HG02798 (cell line): Measurements from ENCODE around the gene PITPNC1.
"Not testable (repeated sequence)": the region's sequence is repeated elsewhere in the genome, so short reads cannot be mapped to it uniquely, and the experiment has no call there.

Source experiments
- ATAC-seq: cut with Tn5 transposase; IDR thresholded peaks from one replicate; pipeline ENCODE4 v1.9.1; 2021; ENCODE audit warnings: mild to moderate bottlenecking; ENCODE audit not compliant: unreplicated experiment, poor library complexity

PITPNC1 gene

DNA sequence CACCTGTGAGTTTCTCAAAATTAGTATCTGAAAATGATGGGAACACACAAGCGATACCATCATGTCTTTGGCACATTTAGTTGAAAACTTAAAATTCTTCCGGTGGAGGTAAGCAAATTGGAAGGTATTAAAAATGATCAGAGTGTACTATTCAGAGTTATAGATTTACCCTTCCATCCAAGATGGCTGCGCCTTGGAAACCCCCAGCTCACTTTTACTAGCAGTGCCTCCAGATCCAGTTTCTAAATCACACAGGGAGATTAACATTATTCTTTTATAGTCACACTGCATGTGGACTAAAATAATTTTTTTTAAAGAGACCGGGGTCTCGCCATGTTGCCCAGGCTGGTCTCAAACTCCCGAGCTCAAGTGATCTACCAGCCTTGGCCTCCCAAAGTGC lies 15.0 kb downstream of the PITPNC1 start:
- no peak for ATAC-seq

DNA sequence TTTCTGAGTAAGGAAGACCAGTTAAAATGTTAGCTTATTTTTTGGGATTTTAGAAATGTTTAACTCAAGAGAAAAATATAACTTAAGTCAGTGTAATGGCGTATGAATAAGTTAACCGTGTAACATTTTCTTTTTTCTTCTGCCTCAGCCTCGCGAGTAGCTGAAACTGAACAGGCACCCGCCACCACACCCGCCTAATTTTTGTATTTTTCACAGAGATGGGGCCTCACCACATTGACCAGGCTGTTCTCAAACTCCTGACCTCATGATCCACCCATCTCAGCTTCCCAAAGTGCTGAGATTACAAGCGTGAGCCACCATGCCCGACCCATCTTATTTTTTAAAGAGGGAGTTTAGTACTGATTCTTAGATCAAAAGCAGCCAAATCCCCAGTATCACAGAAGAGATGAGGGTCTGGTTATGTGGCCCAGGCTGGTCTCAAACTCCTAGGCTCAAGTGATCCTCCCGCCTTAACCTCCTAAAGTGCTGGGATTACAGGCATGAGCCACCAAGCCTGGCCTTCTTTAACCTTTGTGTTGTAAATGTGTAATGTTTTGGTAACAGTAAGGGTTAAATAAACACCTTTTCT lies 16.8 kb downstream of the PITPNC1 start:
- no peak for ATAC-seq

DNA sequence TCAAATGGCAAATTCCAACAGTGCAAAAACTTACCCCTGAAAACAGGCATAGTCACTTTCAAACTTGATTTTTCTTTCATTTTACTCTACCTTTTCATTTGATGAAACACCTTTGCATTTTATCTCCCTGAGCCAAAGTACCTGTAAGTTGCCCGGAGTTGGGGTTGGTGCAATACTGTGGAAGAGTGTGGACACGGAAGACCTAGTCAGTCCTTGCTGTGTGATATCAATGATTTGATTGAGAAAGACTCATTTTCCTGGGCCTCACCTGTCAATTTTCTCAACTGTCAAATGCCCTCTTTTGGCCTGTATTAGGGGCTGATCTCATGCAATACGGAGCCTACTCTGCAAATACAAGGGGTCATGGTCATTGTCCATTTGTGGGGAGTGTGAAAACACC lies 22.6 kb downstream of the PITPNC1 start:
- ATAC-seq = no peak

DNA sequence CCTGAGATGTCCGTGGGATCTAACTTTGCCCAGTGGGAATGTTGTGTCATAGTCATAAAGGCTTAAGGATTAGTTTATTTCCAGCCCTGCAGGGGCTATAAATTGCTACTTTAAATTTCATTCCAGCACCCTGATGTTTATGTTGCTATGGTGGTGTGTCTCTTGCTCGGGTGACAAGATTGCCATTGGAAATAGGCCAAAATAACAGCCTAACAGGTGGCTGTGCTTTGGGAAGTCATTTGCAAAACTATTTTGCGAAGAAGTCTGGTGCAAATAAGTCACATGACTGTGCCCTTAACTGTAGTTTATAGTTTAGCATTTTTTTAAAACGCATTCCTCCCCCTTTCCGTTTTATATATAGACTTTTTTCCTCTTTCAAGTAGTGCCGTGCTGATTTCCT lies 23.1 kb downstream of the PITPNC1 start:
- no peak for ATAC-seq

DNA sequence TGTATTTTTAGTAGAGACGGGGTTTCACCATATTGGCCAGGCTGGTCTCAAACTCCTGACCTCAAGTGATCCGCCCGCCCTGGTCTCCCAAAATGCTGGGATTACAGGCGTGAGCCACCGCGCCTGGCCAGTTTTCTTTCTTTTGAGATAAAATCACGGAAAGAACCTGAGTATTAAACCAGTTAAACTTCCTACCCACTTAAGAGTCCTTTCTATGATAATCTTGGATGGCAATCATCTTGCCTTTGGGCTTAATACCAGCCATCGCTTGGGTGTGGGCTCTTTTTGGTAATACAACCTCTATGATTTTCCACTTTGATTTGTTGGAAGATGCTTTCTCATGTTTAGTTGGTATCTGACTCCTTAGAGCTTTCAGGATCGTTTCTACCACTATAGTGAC lies 24.0 kb downstream of the PITPNC1 start:
- no peak for ATAC-seq

DNA sequence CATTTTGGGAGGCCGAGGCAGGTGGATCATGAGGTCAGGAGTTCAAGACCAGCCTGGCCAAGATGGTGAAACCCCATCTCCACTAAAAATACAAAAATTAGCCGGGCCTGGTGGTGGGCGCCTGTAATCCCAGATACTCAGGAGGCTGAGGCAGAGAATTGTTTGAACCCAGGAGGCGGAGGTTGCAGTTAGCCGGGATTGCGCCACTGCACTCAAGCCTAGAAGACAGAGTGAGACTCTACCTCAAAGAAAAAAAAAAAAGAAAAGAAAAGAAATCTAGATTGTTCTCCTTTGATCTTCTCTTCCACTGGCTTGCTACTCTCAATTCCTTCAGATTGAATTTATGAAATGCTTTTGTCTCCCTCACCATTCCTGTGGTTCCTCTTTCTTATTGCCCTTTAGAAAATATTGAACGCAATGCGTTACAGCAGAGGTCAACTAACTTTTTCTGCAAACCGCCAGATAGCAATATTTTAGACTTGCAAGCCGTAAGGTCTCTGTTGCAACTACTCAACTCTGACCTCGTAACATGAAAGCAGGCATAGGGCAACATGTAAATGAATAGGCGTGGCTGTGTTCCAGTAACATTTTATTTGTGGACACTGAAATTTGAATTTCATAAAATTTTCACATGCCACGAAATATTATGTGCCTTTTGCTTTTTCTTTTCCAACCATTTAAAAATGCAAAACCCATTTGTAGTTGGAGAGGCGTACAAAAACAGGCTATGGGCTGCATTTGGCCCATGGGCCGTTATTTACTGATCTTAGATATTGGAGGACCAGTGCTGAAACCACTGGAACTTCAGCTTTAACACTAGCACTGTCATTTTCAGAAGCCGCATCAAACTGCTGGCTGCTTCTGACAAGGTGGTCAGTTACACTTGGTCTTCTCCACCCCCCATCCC lies 24.8 kb downstream of the PITPNC1 start:
- no peak for ATAC-seq

DNA sequence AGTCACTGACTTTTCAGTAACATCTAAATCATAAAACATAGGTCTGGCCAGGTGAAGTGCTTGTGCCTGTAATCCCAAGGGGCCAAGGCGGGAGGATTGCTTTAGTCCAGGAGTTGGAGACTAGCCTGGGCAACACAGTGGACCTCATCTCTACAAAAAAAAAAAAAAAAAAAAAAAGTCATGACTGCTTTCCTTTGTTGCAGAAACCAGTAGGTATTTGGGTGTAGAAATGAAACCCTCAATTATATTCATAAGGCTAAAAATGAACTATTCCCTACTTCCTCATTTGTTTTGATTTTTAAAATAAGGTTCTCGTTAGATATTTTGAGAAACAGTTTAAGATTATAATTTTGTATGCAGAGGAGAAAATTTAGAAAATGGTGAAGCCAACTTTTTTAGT lies 26.0 kb downstream of the PITPNC1 start:
- no peak for ATAC-seq

DNA sequence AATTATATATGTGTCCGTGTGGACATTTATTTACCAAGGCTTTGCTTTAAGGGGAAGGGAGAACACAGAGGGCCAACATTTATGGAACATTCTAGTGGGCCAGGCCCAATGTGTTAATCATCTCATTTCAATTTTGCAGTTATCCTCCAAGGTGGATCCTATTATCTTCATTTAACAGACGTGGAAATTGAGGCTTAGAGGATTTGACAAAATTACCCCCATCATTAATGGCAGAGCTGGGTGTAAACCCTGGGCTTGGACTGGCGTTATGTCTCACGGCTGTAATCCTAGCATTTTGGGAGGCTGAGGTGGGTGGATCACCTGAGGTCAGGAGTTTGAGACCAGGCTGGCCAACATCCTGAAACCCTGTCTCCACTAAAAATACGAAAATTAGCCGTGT lies 26.4 kb downstream of the PITPNC1 start:
- ATAC-seq = no peak

DNA sequence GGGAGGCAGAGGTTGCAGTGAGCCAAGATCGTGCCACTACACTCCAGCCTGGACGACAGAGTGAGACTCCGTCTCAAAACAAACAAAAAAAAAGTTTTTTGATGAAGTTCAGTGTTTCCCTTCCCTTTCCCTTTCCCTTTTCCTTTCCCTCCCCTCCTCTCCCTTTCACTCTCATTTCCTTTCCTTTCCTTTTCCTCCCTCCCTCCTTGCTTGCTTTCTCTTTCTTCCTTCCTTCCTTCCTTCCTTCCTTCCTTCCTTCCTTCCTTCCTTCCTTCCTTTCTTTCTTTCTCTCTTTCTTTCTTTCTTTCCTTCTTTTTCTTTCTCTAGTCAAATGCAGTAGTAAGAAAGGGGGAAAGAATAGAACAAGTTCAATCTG lies 31.4 kb downstream of the PITPNC1 start:
- not testable (repeated sequence) for ATAC-seq

DNA sequence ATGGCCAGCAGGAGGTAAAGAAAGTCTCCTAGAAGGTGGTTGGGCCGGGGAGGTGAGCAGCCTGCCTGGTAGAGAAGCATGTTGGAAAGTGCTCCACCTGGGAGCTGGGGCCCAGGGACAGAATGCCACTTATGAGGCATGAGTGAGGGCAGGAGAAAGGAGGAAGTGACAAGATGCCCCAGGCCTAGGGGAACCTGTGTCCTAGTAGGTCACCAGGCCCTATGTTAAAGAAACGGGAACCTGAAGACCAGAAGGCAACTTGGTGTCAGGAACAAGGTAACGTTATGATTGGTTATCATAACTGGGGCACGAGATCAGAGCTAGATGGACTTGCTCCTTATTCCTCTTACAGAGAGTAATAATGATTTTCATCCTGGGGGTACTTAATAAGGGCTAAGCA lies 34.3 kb downstream of the PITPNC1 start:
- ATAC-seq = no peak

DNA sequence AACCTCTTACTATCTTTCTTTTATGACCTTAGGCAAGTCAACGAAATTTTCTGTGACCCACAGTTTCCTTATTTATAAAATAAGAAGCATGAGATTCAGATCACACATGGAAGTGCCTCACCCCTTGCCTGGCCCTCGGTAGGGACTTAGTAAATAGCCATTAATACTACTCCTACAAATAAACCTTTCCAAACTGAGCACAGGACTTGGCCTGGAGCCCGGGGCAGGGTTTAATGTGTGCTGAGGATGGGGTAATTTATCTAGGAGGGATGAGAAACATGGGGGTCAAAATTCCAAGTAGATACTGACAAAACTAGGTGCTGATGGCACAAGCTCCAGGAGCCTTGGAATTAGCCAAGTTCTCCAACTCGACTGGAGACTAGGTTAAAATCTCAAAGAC lies 35.0 kb downstream of the PITPNC1 start:
- no peak for ATAC-seq

DNA sequence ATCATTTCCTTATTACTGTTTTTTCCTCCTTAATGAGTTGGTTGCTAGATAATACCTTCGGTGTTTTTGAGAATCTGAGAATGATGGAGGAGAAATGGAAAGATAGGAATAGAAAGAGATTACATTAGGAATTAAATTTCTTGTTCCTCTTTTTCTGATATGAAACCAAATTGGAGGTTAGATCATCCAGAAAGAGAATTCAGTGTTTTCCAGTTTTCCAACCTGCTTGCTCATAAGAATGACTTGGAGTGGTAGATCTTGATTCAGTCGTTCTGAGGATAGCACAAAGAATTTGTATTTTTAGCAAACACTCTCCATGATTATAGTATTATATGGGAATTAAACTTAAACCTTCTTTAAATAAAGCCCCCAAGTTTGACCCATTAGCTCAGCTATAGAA lies 35.9 kb downstream of the PITPNC1 start:
- ATAC-seq = no peak

DNA sequence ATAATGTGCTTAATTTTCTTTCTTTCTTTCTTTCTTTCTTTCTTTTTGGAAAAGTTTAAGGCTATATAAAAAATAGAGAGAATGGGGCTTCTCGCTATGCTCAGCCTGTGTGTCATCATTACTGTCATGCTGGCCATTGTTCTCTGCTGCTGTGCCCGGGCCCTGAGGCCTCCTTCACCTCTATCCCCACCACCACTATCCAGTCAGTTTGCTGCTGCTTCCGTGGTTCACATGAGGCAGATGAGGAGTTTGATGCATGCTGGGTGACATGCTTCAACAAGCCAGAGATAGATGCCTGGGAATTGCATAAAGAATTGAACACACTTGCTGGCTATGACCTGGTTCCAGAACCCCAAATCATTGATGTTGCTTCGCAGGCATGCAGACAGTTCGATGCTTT lies 36.3 kb downstream of the PITPNC1 start:
- ATAC-seq = no peak

DNA sequence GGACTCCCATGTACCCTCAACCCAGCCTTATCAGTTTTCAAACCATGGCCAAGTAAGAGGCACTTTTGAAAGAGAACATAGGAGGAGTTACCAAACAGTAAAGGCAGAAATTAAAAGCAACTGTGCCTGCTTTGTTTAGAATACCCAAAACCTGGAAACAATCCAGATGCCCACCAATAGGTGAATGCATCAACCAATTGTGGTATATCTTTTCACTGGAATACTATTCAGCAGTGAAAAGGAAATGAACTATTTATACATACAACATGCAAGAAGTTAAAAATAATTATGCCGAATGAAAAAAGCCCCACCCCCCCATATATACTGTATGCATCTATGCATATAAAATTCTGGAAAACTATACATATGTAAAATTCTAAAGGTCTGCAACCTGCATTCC lies 37.0 kb downstream of the PITPNC1 start:
- ATAC-seq = no peak

DNA sequence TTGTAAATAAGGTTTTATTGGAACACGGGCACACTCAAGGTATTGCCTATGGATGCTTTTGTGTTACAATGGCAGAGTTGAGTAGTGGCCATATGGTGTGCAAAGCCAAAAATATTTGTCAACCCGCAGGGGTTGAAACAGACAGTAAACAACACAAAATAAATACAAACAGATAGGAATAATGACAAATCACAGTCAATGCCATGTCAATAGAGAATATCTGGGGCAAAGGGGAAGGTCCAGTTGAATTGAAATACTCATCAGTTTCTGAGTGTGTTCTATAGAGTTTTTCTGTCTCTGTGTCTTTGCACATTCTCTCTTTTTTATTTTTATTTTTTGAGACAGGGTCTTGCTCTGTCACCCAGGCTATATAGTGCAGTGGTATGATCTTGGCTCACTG lies 37.5 kb downstream of the PITPNC1 start:
- ATAC-seq = no peak

DNA sequence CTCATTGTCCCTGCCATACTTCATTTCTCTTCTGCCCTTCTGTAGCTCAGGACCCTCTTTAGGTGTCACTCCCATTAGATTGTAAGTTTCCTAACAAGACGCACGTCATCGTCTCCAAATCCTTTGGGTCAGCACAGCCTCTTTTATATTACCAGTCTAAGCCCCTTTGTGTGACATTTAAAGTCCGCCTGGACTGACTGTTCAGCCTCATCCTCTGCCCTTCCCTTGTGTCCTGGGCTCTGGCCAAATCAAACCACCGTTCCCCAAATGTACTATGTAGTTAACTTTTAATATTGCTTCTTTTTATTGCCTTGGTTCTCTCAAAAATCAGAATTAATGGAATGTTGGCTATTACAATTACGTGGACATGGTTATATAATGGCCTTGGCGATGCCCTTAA lies 38.2 kb downstream of the PITPNC1 start:
- no peak for ATAC-seq

DNA sequence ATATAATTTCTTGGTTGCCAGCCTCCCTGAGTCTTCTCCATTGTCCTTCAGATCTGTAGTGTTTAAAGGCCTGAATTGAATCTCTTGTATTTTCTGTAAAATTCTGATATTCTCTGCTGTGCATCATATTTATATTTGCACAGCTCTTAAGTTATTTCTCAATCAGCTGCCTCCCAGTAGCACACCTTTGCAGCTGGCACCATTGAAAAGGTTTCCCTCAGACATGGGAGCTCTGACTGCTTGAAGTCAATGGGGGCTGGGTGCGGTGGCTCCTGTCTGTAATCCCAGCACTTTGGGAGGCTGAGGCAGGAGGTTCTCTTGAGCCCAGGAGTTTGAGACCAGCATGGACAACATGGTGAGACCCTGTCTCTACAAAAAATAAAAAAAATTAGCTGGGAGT lies 40.4 kb downstream of the PITPNC1 start:
- no peak for ATAC-seq

DNA sequence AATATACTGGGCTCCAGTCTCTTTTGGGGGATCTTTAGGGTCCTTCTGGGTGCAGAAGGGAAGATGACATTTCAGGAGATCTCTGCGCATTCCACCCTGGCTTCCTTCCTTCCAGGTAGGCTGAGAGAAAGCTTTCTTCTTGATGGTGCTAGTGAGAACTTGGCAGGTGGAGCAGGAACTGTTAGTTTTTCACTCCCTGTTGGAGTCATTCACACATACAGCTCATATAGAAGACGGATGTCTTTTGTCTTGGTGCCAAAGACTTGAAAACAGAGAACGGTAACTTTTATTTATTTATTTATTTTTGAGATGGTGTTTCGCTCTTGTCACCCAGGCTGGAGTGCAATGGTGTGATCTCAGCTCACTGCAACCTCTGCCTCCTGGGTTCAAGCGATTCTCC lies 43.9 kb downstream of the PITPNC1 start:
- ATAC-seq = no peak

DNA sequence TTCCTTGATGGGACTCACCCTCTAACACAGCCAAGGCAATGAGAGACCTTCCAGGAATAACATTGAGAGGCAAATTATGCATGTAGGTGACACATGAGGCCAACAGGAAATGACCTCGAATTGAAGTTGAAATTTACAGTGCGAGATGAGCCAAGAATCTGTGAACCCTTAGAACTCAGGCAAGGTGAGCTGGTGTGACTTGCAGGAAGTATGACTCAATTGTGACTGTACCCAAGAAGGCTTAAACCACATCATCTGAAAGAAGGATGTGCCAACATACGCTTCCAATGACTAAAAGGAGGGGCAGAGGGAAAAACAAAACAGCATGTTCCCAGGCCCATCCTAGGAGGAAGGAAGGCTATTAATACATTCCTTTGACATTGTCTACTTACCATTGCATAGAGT lies 44.8 kb downstream of the PITPNC1 start:
- ATAC-seq = no peak

DNA sequence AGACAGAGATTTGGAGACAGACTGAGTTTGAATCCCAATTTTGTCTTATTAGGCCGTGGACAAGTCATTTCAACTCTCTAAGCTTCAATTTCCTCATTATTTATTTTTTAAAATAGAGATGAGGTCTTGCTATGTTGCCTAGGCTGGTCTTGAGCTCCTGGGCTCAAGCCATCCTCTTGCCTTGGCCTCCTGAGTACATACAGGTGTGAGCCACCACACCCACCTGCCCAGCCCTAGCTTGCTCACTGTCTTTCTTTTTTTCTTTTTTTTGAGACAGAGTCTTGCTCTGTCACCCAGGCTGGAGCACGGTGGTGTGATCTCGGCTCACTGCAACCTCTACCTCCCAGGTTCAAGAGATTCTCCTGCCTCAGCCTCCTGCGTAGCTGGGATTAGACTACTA lies 45.2 kb downstream of the PITPNC1 start:
- ATAC-seq = not testable (repeated sequence)

DNA sequence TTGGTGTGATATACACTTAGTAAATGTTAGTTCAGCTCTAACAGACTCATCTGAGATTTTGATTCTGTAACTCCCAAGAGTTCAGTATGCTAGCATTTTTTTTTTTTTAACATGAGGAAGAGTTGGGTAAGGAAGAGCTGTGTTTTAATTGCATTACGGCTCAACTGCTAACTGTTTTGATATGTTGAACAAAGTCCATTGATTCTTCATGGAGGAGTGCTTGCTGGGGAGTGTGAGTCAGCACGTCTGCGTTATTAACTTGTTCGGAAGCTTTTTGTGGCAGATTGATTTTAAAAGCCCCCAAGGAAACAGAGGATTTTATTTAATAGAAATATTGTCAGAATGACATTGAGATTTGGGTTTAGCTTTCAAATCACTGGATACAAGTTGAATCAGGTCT lies 45.8 kb downstream of the PITPNC1 start:
- ATAC-seq = no peak

DNA sequence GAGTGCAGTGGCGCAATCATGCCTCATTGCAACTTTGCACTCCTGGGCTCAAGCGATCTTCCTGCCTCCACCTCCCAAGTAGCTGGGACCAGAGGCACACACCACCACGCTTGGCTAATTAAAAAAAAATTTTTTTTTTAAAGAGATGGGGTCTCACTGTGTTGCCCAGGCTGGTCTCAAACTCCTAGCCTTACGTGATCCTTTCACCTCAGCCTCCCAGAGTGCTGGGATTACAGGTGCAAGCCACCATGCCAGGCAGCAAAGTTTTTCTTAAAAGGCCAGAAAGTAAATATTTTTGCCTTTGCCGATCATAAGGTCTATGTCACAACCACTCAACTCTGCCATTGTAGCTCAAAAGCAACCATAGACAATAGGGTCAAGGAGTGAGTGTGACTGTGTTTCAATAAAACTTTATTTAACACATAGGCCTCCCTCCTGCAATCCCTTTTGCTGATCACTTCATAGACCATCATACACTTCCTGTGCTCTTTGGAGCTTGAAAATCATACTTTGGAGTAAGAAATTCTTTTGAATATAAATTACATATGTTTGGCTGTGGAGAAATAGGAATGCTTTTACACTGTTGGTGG lies 48.6 kb downstream of the PITPNC1 start:
- ATAC-seq = no peak
